ENCODE data around the gene TAF11L12. TPM values are rescaled to one million over a fixed set of nuclear protein-coding genes. Genes with fewer than 3 reads are reported as not detected.
"Not testable (repeated sequence)": the region's sequence is repeated elsewhere in the genome, so short reads cannot be mapped to it uniquely, and the experiment has no call there.

Gene TAF11L12
- total RNA-seq, 4 donors from 2014 or later = not detected

DNA sequence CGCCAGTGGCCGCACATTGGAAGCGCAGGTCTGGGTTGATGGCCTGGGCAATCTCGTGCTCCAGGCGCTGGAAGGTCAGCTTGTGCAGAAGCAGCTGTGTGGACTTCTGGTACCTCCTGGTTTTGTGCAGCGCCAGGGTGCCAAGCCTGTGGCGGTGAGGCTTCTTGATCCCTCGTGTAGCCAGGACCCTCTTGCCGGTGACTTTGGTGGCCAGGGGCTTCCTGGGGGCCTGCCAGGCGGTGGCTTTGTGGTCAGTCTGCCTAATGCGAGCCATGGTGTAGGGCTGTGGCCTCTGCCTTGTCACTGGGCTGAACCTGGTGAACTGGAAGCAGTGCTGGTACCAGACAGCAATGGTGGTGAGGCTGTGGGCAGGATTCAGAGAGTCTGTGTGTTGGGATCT, 15.5 kb downstream of the TAF11L12 start:
- ATAC-seq (ENCODE audit: low FRiP score) (no peak), DNase-seq (ENCODE audit: low spot score) (no peak)
- TF ChIP-seq, protein P1, sequence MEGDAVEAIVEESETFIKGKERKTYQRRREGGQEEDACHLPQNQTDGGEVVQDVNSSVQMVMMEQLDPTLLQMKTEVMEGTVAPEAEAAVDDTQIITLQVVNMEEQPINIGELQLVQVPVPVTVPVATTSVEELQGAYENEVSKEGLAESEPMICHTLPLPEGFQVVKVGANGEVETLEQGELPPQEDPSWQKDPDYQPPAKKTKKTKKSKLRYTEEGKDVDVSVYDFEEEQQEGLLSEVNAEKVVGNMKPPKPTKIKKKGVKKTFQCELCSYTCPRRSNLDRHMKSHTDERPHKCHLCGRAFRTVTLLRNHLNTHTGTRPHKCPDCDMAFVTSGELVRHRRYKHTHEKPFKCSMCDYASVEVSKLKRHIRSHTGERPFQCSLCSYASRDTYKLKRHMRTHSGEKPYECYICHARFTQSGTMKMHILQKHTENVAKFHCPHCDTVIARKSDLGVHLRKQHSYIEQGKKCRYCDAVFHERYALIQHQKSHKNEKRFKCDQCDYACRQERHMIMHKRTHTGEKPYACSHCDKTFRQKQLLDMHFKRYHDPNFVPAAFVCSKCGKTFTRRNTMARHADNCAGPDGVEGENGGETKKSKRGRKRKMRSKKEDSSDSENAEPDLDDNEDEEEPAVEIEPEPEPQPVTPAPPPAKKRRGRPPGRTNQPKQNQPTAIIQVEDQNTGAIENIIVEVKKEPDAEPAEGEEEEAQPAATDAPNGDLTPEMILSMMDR (IDR thresholded peaks at IDR 0.05) = no peak

DNA sequence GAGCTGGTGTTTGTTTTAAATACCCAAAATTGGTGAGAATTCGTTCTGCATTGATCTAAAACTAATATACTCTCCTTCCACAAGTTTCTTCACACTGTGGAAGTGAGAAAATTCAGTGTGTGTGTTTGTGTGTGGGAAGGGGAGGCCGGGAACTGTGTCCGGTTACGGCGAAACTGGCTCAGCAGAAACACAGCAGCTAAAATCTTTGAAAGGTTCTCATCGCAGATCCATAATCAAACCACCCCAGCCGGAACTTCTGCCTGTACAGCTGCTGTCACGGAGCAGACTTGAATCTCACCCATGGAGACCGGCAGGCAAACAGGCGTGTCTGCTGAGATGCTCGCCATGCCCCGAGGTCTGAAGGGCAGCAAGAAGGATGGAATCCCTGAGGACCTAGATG, 21.6 kb downstream of the TAF11L12 start, which contains the start of gene TAF11L13:
TAF11L13 (plus strand) TSS at position 301 of the 400 bp plus-strand sequence.
- not testable (repeated sequence) for DNase-seq (ENCODE audit: low spot score); ATAC-seq (ENCODE audit: low FRiP score)

DNA sequence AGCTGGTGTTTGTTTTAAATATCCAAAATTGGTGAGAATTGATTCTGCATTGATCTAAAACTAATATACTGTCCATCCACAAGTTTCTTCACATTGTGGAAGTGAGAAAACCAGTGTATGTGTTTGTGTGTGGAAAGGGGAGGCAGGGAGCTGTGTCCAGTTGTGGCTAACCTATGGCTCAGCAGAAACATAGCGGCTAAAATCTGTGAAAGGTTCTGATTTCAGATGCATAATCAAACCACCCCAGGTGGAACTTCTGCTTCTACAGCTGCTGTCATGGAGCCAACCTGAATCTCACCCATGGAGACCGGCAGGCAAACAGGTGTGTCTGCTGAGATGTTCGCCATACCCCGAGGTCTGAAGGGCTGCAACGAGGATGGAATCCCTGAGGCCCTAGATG, 24.0 kb downstream of the TAF11L12 start, which contains the start of gene TAF11L14:
TAF11L14 (plus strand) TSS at position 301 of the 400 bp plus-strand sequence.
- ATAC-seq (ENCODE audit: low FRiP score) (no peak), DNase-seq (ENCODE audit: low spot score) (no peak)
- TF ChIP-seq, protein P1 (IDR thresholded peaks at IDR 0.05) = no peak

DNA sequence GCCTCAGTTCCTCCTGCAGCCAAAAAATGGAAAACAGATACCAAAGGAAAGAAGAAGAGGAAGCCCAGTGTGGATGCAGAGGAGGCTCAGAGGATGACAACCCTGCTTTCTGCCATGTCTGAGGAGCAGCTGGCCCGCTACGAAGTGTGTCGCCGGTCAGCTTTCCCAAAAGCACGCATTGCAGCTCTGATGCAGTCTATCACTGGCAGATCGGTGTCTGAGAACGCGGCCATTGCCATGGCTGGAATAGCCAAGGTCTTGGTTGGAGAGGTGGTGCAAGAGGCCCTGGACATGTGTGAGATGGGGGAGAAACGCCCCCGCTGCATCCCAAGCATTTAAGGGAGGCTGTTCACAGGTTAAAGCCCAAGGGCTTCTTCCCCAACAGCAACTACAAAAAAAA, 39.0 kb downstream of the TAF11L12 start:
- not testable (repeated sequence) for ATAC-seq (ENCODE audit: low FRiP score); DNase-seq (ENCODE audit: low spot score)

DNA sequence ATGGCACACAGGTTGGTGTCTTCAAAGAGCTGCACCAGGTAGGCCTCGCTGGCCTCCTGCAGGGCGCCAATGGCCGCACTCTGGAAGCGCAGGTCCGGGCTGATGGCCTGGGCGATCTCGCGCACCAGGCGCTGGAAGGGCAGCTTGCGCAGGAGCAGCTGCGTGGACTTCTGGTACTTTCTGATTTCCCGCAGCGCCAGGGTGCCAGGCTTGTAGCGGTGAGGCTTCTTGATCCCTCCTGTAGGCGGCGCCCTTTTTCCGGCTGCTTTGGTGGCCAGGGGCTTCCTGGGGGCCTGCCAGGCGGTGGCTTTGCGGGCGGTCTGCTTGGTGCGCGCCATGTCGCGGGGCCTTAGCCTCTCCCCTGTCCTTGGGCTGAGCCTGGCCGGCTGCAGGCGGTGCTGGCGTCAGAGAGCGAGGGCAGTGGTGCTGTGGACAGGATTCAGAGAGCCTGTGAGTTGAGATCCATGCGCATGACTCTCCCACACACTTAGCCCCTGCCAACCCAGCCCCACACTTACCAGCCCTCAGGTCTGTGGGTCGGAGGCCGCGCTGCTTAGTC, 45.1 kb downstream of the TAF11L12 start:
- not testable (repeated sequence) for ATAC-seq (ENCODE audit: low FRiP score); DNase-seq (ENCODE audit: low spot score)

DNA sequence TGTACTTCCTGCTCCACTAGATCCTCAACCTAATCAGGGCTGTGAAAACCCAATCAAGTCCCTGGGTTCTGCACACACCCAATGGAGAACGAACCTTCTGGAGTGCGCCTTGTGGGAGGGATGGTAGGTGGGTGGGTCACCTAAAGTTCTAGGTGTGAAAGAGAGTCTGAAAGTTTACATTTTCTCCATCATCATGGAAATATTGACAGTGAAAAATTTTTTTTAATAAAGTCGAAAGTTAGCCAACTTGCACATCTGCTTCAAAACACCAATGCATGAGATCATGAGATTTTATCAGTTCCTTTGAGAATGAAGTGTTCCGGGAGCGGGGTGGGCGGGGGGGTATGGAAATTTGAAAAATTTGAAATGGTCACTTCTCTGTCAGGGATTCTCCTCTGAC, 45.7 kb downstream of the TAF11L12 start:
- TF ChIP-seq, protein P1 (IDR thresholded peaks at IDR 0.05) = no peak
- ATAC-seq (ENCODE audit: low FRiP score) = no peak
- no peak for DNase-seq (ENCODE audit: low spot score)

Small RNA genes lying within 50 kb of the gene (small RNA-seq; reads per million reads assigned to genes)
- gene AC233724.1 = not detected
- not detected for gene AC233724.2
- not detected for gene AC233724.3
- not detected for gene AC233724.4
- gene AC233724.6 = not detected
- gene AC233724.7 = not detected

Other genes starting within 250 kb of the TAF11L12 start
- gene TAF11L2, start 112.2 kb upstream of the TAF11L12 start, total RNA-seq = not detected
- not detected for gene TAF11L3, start 92.0 kb upstream of the TAF11L12 start, total RNA-seq
- gene TAF11L4, start 88.6 kb upstream of the TAF11L12 start, total RNA-seq = not detected
- gene TAF11L5, start 85.2 kb upstream of the TAF11L12 start, total RNA-seq = not detected
- not detected for gene TAF11L6, start 81.7 kb upstream of the TAF11L12 start, total RNA-seq
- gene TAF11L7, start 24.6 kb upstream of the TAF11L12 start, total RNA-seq = not detected
- gene TAF11L8, start 19.4 kb upstream of the TAF11L12 start, total RNA-seq = not detected
- not detected for gene TAF11L9, start 16.0 kb upstream of the TAF11L12 start, total RNA-seq
- not detected for gene TAF11L10, start 12.6 kb upstream of the TAF11L12 start, total RNA-seq
- gene TAF11L11, start 6.2 kb upstream of the TAF11L12 start, total RNA-seq = not detected
- not detected for gene TAF11L13, start 21.7 kb downstream of the TAF11L12 start, total RNA-seq
- not detected for gene TAF11L14, start 24.1 kb downstream of the TAF11L12 start, total RNA-seq